HG03064 (cell line): ENCODE data around the gene ELMOD3.
"Not testable (repeated sequence)": the region's sequence is repeated elsewhere in the genome, so short reads cannot be mapped to it uniquely, and the experiment has no call there.

Experiments
- ATAC-seq: cut with Tn5 transposase; IDR thresholded peaks from one replicate; pipeline ENCODE4 v1.9.1; 2021; ENCODE audit warnings: low read depth; ENCODE audit not compliant: unreplicated experiment

Gene ELMOD3

DNA sequence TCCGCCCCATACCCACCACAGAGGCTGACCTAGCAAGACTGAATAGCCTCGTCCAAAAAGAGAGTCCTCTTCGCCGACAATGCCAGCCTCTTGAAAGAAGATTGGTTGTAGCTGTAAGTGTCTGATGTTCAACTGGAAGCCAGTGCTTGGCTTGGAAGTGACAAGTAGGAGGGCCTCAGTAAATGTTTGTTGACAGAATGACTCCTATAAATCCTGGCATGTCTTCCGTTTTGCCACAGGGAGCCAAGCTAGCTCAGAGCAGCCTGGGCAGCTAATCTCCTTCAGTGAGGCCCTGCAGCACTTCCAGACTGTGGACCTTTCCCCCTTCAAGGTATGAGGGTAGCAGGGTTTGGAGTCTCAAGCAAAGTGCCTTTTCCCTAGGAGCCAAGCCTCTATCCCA is 14.9 kb downstream of the ELMOD3 start:
- no peak for ATAC-seq

DNA sequence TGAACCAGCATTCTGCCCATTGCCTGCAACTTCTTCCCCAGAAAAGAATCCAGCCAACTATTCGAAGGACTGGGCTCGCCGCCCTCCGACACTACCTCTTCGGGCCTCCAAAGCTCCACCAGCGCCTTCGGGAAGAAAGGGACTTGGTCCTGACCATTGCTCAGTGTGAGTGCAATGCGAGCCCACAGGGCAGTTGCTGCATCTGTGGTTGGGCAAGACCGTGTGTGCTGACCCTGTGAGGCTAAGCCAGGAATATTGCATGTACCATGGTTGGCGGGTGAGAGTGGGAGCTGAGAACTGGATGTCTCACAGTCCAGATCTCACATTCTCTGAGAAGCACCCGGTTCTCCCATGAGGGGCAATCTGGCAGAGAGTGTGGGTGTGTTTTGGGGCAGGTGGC is 16.5 kb downstream of the ELMOD3 start:
- no peak for ATAC-seq

DNA sequence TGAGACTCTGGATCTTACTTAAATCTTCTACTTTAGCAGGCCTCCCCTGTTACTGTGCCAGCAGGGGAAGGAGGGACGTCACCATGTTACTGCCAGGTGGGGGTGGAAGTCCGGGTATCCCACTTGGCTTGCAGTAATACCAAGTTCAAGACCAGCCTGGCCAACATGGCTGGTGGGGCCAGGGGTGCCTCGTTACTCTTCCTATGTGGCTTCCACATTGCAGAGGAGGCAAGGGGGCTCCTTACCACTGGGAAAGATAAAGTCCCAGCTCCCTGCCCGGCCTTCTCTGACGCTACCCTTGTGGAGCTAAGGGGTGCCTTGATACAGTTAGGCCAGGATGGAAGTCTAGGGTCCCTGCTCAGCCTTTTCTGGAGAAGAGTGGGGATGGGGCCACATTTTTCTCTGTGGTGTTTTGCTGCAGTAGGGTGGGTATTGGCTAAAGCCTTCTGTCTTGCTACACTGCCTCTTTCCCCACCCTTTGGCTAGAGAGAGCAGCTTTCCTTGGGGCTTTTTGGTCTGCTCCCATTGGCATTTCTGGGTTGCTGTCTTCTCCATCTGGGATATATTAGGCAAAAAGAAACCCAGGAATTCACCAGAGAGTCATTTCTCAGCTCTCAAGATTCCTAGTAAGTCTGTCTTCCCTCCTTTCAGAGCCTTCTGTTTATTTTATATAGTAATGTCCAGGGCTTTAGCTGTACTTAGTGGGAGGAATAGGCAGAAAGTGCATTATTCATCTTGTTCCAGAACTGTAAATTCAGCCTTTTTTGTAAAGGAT is 21.9 kb downstream of the ELMOD3 start:
- no peak for ATAC-seq

DNA sequence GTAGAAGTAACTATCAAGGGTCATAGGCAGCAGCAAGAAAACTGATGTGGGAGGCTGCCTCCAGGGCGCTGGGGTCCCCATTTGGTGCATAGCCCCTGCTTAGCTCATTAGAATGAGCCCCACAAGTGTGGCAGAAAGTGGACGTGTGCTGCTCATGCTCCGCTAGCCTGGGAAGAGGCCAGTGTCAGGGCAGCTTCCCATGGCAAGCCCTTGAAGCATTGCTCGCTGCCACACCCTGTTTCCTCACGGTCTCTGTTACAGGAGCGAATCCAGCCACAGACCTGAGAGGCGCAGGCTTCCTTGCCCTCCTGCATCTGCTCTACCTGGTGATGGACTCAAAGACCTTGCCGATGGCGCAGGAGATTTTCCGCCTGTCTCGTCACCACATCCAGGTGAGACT is 22.5 kb downstream of the ELMOD3 start:
- no peak for ATAC-seq

DNA sequence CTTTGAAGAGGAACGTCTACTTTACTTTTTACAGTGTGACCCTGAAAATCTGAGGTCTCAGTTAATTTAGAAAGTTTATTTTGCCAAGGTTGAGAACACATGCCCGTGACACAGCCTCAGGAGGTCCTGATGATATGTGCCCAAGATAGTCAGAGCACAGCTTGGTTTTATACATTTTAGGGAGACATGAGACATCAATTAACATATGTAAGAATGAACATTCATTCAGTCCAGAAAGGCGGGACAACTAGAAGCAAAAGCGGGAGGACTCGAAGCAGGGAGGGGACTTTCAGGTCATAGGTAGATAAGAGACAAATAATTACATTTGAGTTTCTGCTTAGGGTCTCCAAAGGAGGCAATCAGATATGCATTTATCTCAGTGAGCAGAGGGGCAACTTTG is 23.7 kb downstream of the ELMOD3 start:
- no peak for ATAC-seq

DNA sequence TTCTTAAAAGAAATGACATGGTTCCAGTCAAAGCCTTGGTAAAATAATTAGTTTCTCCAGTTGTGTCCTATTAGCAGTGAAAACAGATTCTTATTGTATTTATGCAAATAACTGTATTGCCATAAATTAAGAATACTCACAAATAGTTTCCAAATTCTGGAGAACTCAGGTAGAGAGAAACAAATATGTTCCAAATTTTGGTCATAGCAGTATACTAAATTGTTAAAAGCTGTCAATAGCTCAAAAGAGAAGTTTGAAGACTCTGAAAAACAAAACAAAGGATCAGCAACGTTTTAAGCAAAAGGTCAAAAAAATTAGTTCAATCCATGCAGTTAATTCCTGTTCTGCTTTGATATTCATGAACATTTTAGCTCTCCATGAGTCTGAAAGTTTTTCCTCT is 25.5 kb downstream of the ELMOD3 start:
- no peak for ATAC-seq

DNA sequence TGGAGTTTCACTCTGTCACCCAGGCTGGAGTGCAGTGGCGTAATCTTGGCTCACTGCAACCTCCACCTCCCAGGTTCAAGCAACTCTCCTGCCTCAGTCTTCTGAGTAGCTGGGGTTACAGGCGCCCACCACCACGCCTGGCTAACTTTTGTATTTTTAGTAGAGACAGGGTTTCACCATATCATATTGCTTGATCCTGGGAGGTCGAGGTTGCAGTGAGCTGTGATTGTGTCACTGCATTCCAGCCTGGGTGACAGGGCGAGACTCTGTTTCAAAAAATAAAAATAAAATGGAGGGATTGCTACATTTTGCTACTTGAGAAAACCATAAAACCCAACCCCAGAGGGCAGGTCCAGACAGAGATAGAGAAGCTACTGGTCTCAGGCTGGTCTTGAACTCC is 28.6 kb downstream of the ELMOD3 start:
- not testable (repeated sequence) for ATAC-seq

DNA sequence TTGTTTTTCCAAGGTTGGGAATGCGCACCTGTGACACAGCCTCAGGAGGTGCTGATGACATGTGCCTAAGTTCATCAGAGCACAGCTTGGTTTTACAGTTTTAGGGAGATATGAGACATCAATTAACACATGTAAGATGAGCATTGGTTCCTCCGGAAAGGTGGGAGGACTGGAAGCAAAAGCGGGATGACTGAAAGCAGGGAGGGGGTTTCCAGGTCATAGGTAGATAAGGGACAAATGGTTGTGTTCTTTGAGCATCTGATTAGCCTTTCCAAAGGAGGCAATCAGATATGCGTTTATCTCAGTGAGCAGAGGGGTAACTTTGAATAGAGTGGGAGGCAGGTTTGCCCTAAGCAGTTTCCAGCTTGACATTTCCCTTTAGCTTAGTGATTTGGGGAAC is 29.3 kb downstream of the ELMOD3 start:
- no peak for ATAC-seq

DNA sequence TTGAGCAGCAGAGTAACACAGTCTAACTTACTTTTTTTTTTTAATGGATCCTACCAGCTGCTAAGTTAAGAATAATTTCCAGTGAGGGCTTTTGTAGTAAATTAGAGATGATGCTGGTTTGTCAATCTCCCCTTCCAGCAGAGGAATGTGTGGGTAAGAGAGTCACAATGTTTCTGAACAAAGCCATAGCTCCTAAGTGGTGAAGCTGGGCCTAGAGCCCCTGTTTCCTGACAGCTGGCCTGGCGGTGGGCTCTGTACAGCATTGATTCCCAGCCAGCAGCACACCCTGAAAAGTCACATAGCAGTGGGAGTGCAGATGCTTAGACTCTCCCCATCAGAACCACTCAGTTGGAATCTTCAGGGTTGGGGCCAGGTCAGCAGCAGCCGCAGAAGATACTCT is 31.2 kb downstream of the ELMOD3 start:
- no peak for ATAC-seq

DNA sequence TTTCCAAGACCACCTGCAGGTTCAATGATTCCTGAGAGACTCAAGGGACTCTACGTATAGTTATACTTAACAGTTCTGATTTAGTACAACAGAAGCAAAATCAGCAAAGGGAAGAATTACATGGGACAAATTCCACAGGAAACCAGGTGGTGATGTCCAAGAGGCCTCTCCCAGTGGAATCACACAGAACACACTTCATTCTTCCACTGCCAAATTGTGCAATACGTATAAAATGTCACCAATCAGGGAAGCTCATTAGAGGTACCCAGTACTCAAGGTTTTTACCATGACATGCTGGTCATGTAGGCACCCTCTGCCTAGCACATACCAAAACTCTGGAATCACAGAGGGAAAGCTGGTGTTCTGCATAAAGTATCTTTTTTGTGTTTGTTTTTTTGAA is 33.2 kb downstream of the ELMOD3 start:
- ATAC-seq: no peak

DNA sequence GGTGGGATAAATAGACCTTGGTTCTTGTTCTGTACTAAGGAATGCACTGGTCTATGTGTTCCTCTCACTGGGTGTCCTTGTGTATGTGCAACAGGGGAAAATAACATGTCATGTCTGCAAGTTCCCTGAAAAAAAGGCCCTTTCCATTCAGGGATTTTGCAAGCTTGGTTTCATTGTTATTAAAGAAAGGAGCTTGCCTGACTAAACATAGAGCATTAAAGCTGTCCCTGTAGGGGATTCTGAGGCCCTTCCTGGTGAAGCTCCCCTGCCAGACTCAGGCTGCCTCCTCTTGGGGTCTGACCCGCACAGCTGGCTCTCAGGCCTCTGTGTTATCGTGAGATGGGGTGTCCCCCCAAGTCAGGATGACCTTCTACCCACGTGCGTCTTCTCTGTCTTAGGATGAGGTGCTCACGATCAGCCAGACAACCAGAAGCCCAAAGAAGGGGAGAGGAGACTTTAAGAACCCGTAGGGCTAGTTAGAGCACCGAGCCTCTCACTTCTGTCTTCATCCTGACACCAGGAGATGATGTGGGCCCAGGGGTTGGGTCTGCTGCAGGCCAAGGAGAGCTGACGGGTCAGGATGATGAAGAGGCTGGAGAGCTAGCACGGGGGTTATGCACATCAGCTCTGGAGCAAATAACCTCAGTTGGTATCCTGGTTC is 34.4 kb downstream of the ELMOD3 start:
- no peak for ATAC-seq

DNA sequence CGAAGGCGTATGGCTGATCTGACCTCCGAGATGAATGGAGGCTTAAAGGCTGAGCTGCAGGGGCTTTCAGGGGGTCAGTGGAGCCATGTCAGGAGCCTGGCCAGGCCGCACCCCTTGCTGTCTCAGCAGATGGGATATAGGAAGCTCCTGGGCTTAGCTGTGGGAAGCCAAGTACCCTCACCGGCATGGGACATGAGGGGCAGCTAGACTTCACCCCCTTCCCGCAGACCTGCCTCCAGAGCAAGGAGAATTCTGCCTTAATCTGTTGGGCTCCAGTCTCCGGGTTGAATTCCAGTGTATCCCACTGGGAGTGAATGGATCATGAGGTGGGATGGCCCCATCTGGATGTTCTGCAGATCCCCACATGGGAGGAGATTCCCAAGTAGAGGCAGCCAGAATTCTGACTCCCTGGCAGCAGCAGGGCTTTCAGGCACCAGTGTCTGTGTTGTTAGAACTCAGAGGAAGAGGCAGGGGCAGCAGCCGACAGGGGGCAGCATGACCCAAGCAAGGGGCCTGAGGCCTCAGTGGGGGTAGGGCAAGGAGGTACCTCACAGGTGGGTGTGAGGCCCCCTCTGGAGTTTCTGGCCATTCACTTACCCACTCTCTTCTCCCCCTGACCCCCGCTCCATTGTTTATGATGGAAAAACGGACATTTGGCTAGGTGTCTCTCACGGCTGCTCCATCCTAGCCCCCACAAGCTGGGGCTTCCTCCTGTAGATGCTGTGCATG is 36.5 kb downstream of the ELMOD3 start:
- no peak for ATAC-seq

DNA sequence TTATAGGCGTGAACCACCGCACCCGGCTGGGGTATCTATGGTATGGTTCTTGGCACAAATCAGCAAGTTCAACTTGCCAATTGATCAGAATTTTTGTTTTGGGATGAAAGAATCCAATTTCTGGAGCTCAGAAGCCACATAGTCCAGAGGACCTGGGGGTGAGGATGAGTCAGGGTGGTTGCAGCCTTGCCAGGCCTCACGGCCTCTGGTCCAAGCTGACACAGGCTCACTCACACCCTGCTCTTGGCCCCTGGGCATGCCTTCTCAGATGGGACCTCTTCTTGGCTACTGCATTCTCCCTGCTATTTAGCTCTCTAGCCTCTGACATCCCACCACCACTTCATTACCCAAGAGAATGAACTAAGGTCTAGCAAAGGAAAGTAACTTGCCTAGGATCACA is 39.3 kb downstream of the ELMOD3 start:
- ATAC-seq: no peak

DNA sequence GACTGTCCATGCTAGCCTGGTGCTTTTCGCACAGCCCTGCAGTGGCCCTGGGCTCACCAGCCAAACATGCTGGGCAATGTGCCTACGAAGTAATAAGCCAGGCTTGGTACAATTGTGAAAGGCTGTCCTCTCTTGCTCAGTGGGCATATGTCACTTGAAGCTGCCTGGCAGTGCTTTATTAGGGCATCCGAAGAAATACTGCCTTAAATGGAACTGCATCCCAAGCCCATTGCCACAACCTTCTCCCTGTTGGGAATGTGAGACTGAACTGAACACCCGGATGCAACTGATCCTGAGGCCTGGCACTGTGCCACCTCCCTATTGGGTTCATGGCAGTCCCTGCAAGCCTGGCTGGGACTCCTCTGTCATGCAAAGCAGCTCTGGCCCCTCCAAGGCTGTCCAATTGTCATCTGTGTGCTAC is 39.7 kb downstream of the ELMOD3 start:
- ATAC-seq: no peak

DNA sequence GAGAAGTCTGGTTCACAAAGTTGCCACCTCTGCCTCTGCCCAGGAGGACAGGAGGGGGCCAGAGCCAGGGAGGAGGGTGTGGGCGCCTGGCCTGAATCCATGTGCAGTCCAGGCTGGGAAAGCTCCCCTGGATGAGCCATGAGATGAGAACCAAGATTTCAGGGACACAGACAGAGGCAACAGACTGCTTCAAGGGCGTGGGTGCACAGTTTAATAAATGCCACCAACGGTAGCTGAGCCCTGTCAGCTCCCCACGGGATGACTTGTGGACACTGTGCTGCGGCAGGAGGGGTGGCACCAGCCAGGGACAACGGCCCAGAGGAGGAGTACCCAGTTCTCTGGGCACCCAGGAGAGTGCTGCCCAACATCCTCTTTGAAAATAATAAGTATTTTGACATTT is 40.4 kb downstream of the ELMOD3 start:
- ATAC-seq: no peak

DNA sequence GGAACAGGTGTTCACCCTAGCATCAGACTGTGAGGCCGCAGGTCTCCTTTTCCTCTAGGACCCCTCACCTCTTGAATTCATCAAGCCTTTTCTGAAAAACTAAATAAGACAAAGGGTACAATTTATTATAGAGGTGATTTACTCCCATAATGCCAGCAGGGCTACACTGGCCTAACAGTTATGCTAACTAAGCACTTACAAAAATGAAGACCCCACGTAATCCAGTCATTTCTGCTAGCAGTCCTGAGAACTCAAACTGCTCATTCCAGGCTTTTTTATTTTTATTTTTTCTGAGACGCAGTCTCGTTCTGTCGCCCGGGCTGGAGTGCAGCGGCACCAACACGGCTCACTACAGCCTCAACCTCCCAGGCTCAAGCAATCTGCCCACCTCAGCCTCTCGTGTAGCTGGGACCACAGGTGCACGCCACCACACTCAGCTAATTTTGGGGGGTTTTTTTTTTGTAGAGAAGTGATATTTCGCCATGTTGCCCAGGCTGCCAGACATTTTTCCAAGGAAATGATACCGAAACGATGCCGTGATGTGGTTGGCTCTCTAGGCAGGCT is 41.4 kb downstream of the ELMOD3 start:
- no peak for ATAC-seq

DNA sequence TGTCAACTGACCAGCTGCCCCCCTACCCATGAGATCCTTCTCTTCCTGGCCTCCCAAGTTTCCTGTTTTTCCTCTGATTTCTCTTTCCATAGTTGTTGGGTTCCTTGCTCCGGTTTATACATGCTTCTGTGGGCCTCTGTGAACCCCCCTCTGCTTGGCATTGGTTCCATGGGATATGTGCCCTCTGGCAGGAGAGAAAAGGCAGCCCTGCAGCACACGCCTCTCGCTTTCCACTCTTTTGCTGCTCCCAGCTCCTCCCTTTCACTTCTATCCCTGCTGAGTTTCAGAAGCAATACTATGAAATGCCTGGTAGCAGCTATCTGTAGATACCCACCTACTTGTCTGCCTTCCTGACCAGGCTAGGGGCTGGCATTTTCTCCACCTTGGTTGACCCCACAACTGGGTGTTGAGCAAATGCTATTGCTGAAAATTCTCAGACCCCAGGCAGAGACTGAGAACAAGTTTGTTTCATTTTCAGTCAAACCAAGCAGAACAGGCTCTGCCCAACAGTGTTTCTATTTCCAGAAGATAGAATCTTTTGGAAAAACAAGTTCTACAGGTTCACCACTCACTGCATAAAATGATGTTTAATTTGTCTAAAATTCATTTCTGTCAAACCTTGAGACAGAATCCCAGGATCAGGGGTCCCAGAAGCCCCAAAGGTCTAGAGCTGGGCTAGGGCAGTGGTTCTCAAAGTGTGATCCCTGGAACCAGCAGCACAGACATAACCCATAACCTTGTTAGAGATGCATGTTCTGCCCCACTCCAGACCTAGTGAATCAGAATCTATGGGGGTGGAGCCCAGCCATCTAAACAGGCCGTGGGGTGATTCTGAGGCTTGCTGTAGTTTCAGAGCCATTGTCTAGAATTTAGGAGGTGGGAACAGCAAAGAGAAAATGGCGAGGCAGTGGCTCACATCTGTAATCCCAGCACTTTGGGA is 42.2 kb downstream of the ELMOD3 start:
- no peak for ATAC-seq

DNA sequence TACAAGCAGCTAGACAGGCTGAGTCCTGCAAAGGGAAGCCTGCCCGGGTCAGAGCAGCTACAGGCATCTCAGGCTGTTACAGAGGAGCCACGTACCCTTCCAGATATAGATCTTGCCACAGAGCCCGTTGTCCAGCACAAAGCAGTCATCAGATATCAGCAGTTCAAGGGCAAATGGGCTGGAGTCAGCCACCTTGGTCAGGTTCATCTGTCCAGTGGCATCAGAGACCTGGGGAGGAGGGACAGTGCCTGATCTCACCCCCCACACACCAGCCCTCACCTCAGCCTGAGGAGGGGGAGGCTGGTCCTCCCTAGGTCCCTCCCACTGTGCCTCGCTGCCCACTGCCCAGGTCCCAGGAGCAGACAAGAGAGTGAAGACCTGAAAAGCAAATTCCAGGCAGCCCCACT is 43.4 kb downstream of the ELMOD3 start:
- no peak for ATAC-seq

DNA sequence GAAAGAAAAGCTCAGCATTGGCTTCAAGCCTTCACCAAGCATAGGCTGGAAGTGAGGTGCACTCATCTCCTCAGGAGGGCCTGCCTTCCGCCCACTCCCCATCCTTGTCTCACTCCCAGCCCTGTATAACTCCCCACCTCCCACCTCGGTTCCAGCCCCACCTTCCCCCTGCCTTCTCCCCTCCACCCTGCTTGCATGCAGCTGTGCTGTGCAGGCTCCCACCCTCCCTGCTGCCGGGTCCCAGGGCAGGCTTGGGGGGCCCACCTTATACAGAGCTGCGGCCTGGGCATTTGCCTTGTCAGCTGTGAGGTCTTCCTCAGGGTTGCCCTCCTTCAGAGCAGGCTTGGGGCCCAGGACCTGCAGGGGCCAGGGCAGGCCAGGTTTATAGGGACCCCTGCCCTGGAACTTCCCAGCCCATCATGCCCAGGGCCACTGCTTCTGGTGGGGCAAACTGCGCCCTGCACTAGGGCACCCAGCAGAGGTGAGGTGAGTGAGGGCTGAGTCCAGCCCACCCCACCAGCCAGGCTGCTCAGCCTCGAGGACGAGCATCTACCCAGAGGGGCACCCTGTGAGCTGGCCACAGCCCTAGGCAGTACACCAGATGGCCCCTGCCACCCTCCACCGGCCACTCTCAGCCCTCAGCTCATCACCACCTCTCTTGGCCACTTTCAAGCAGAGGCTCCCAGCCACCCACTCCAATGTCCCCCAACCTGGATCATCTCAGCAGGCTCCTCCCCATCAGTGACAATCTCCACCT is 44.0 kb downstream of the ELMOD3 start:
- no peak for ATAC-seq

DNA sequence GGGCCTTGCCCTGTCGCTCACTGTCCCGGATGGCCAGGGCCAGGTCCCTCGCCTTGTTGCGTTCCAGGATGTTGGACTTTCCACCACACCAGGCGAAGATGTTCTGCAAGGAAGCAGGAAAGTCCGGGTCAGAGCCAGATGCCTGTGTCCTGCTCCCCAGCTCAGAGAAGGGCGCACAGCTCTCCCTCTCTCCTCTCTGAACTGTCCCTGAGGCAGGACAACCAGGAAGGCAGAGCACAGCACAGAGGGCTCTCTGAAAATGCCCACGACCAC is 44.5 kb downstream of the ELMOD3 start:
- ATAC-seq: no peak
